Measurements from ENCODE around the gene PPP2R5A. TPM values are rescaled to one million over a fixed set of nuclear protein-coding genes. Genes with fewer than 3 reads are reported as not detected.

The PPP2R5A gene
- total RNA-seq, result 56.6 TPM

GRCh38 chr1:212284744-212285684 is at the start of gene PPP2R5A:
Gene PPP2R5A, plus strand, starts transcription at chr1:212285410. Its CDS starts 701 bp downstream, at chr1:212286111.
- no peaks in the 10 kb centered on the region for H3K27me3 ChIP-seq (ENCODE audit: insufficient read depth, low read length)
- peaks cover 39% of the 10 kb centered on the region for H3K4me1 ChIP-seq (ENCODE audit: insufficient read depth, low read length)
- H3K9me3 ChIP-seq (ENCODE audit: low read depth, low read length), result no peaks in the 10 kb centered on the region
- H3K4me3 ChIP-seq (ENCODE audit: low read length), result peak within 1 kb of the TSS; percentile 78

- no peaks in the 10 kb centered on the region for H3K27me3 ChIP-seq (ENCODE audit: insufficient read depth, low read length)
- no peak overlapping the region for H3K4me3 ChIP-seq (ENCODE audit: low read length)
- H3K4me1 ChIP-seq (ENCODE audit: insufficient read depth, low read length), result peaks cover 39% of the 10 kb centered on the region
- no peaks in the 10 kb centered on the region for H3K9me3 ChIP-seq (ENCODE audit: low read depth, low read length)
Observed at GRCh38 chr1:212235857-212236256, 49.4 kb upstream of the PPP2R5A start.

- Histone ChIP-seq H3K9me3 (ENCODE audit: low read depth, low read length) (no peaks in the 10 kb centered on the region), H3K4me1 (ENCODE audit: insufficient read depth, low read length) (peaks cover 38% of the 10 kb centered on the region), H3K27me3 (ENCODE audit: insufficient read depth, low read length) (no peaks in the 10 kb centered on the region), H3K4me3 (ENCODE audit: low read length) (no peak overlapping the region)
Observed at GRCh38 chr1:212236664-212237220, 48.5 kb upstream of the PPP2R5A start.

GRCh38 chr1:212237651-212238050 is 47.6 kb upstream of the PPP2R5A start:
- H3K4me3 ChIP-seq (ENCODE audit: low read length), result no peak overlapping the region
- H3K4me1 ChIP-seq (ENCODE audit: insufficient read depth, low read length), result peaks cover 30% of the 10 kb centered on the region
- no peaks in the 10 kb centered on the region for H3K9me3 ChIP-seq (ENCODE audit: low read depth, low read length)
- H3K27me3 ChIP-seq (ENCODE audit: insufficient read depth, low read length), result no peaks in the 10 kb centered on the region

GRCh38 chr1:212238552-212238951 is 46.7 kb upstream of the PPP2R5A start:
- Histone ChIP-seq H3K27me3 (ENCODE audit: insufficient read depth, low read length) (no peaks in the 10 kb centered on the region), H3K9me3 (ENCODE audit: low read depth, low read length) (no peaks in the 10 kb centered on the region), H3K4me1 (ENCODE audit: insufficient read depth, low read length) (peaks cover 29% of the 10 kb centered on the region), H3K4me3 (ENCODE audit: low read length) (no peak overlapping the region)

- Histone ChIP-seq H3K4me1 (ENCODE audit: insufficient read depth, low read length) (peaks cover 11% of the 10 kb centered on the region), H3K27me3 (ENCODE audit: insufficient read depth, low read length) (no peaks in the 10 kb centered on the region), H3K4me3 (ENCODE audit: low read length) (no peak overlapping the region), H3K9me3 (ENCODE audit: low read depth, low read length) (no peaks in the 10 kb centered on the region)
Observed at GRCh38 chr1:212241501-212241900, 43.7 kb upstream of the PPP2R5A start.

GRCh38 chr1:212241957-212242287 is 43.3 kb upstream of the PPP2R5A start:
- Histone ChIP-seq H3K4me1 (ENCODE audit: insufficient read depth, low read length) (peaks cover 14% of the 10 kb centered on the region), H3K9me3 (ENCODE audit: low read depth, low read length) (no peaks in the 10 kb centered on the region), H3K4me3 (ENCODE audit: low read length) (no peak overlapping the region), H3K27me3 (ENCODE audit: insufficient read depth, low read length) (no peaks in the 10 kb centered on the region)

- Histone ChIP-seq H3K27me3 (ENCODE audit: insufficient read depth, low read length) (no peaks in the 10 kb centered on the region), H3K4me3 (ENCODE audit: low read length) (no peak overlapping the region), H3K4me1 (ENCODE audit: insufficient read depth, low read length) (peaks cover 18% of the 10 kb centered on the region)
Observed at GRCh38 chr1:212242288-212242984, 42.8 kb upstream of the PPP2R5A start.

GRCh38 chr1:212242985-212243308 is 42.3 kb upstream of the PPP2R5A start:
- H3K4me1 ChIP-seq (ENCODE audit: insufficient read depth, low read length), result peaks cover 18% of the 10 kb centered on the region
- no peak overlapping the region for H3K4me3 ChIP-seq (ENCODE audit: low read length)
- H3K9me3 ChIP-seq (ENCODE audit: low read depth, low read length), result no peaks in the 10 kb centered on the region
- H3K27me3 ChIP-seq (ENCODE audit: insufficient read depth, low read length), result no peaks in the 10 kb centered on the region

More at GRCh38 chr1:212242288-212242984, 42.8 kb upstream of the PPP2R5A start:
- no peaks in the 10 kb centered on the region for H3K9me3 ChIP-seq (ENCODE audit: low read depth, low read length)

GRCh38 chr1:212244441-212244840 is 40.8 kb upstream of the PPP2R5A start:
- Histone ChIP-seq H3K4me1 (ENCODE audit: insufficient read depth, low read length) (peaks cover 23% of the 10 kb centered on the region), H3K9me3 (ENCODE audit: low read depth, low read length) (no peaks in the 10 kb centered on the region), H3K27me3 (ENCODE audit: insufficient read depth, low read length) (no peaks in the 10 kb centered on the region), H3K4me3 (ENCODE audit: low read length) (no peak overlapping the region)

- H3K4me1 ChIP-seq (ENCODE audit: insufficient read depth, low read length), result peaks cover 36% of the 10 kb centered on the region
Observed at GRCh38 chr1:212247179-212247721, 38.0 kb upstream of the PPP2R5A start.

GRCh38 chr1:212247988-212248387 is 37.2 kb upstream of the PPP2R5A start:
- Histone ChIP-seq H3K4me1 (ENCODE audit: insufficient read depth, low read length) (peaks cover 41% of the 10 kb centered on the region), H3K4me3 (ENCODE audit: low read length) (no peak overlapping the region), H3K27me3 (ENCODE audit: insufficient read depth, low read length) (no peaks in the 10 kb centered on the region), H3K9me3 (ENCODE audit: low read depth, low read length) (no peaks in the 10 kb centered on the region)

More at GRCh38 chr1:212247179-212247721, 38.0 kb upstream of the PPP2R5A start:
- H3K9me3 ChIP-seq (ENCODE audit: low read depth, low read length), result no peaks in the 10 kb centered on the region
- H3K27me3 ChIP-seq (ENCODE audit: insufficient read depth, low read length), result no peaks in the 10 kb centered on the region
- no peak overlapping the region for H3K4me3 ChIP-seq (ENCODE audit: low read length)

GRCh38 chr1:212254853-212255363 is 30.3 kb upstream of the PPP2R5A start:
- Histone ChIP-seq H3K27me3 (ENCODE audit: insufficient read depth, low read length) (no peaks in the 10 kb centered on the region), H3K4me3 (ENCODE audit: low read length) (no peak overlapping the region), H3K9me3 (ENCODE audit: low read depth, low read length) (no peaks in the 10 kb centered on the region), H3K4me1 (ENCODE audit: insufficient read depth, low read length) (peaks cover 67% of the 10 kb centered on the region)

GRCh38 chr1:212255705-212256307 is 29.4 kb upstream of the PPP2R5A start:
- Histone ChIP-seq H3K4me3 (ENCODE audit: low read length) (no peak overlapping the region), H3K27me3 (ENCODE audit: insufficient read depth, low read length) (no peaks in the 10 kb centered on the region), H3K4me1 (ENCODE audit: insufficient read depth, low read length) (peaks cover 75% of the 10 kb centered on the region), H3K9me3 (ENCODE audit: low read depth, low read length) (no peaks in the 10 kb centered on the region)
